Measurements from ENCODE around the gene TAOK3. TPM values are rescaled to one million over a fixed set of nuclear protein-coding genes. Genes with fewer than 3 reads are reported as not detected.

The TAOK3 gene
- total RNA-seq, 2 donors from 2014 or later: 33.4 to 40.6 TPM

DNA sequence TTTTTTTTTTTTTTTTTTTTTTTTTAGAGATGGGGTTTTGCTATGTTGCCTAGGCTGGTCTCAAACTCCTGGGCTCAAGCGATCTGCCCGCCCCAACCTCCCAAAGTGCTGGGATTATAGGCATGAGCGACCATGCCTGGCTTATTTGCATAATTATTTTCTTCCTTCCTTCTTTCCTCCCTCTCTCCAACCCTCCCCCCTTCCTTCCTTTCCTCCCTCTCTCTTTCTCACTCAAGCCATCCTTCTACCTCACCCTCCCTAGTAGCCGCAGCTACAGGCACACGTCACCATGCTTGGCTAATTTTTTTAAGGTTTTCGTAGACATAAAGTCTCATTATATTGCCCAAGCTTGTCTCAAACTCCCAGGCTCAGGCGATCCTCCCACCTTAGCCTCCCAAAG lies 152.9 kb downstream of the TAOK3 start:
- Histone ChIP-seq H3K9me3 (ENCODE audit: control insufficient read depth, low read length) (no peaks in the 10 kb centered on the region), H3K27ac (ENCODE audit: low read depth, low read length) (no peak overlapping the region), H3K36me3 (ENCODE audit: control insufficient read depth, insufficient read depth, low read length) (no peaks in the 10 kb centered on the region), H3K9ac (ENCODE audit: extremely low read depth, low read length, poor library complexity, severe bottlenecking) (no peak overlapping the region), H3K27me3 (ENCODE audit: control insufficient read depth, insufficient read depth, low read length, poor library complexity, severe bottlenecking) (no peaks in the 10 kb centered on the region), H3K4me3 (ENCODE audit: low read length) (no peak overlapping the region), H3K4me1 (ENCODE audit: control insufficient read depth, insufficient read depth, low read length) (no peaks in the 10 kb centered on the region)
- no peak for DNase-seq
- TF ChIP-seq, protein P1, sequence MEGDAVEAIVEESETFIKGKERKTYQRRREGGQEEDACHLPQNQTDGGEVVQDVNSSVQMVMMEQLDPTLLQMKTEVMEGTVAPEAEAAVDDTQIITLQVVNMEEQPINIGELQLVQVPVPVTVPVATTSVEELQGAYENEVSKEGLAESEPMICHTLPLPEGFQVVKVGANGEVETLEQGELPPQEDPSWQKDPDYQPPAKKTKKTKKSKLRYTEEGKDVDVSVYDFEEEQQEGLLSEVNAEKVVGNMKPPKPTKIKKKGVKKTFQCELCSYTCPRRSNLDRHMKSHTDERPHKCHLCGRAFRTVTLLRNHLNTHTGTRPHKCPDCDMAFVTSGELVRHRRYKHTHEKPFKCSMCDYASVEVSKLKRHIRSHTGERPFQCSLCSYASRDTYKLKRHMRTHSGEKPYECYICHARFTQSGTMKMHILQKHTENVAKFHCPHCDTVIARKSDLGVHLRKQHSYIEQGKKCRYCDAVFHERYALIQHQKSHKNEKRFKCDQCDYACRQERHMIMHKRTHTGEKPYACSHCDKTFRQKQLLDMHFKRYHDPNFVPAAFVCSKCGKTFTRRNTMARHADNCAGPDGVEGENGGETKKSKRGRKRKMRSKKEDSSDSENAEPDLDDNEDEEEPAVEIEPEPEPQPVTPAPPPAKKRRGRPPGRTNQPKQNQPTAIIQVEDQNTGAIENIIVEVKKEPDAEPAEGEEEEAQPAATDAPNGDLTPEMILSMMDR (conservative IDR thresholded peaks at IDR 0.05): no peak
- Mint-ChIP-seq H3K4me3 (no peak overlapping the region), H3K9me3 (no peaks in the 10 kb centered on the region), H3K36me3 (ENCODE audit: low read depth) (peaks cover 16% of the 10 kb centered on the region), H3K4me1 (no peaks in the 10 kb centered on the region), H3K27me3 (ENCODE audit: insufficient read depth) (no peaks in the 10 kb centered on the region), H3K27ac (no peak overlapping the region)
- WGBS, 2 experiments (ENCODE audit: insufficient coverage in 1 of 2, insufficient read length in 1 of 2): 83 to 88% methylated on average over 5 to 7 of the region's 7 CpGs

DNA sequence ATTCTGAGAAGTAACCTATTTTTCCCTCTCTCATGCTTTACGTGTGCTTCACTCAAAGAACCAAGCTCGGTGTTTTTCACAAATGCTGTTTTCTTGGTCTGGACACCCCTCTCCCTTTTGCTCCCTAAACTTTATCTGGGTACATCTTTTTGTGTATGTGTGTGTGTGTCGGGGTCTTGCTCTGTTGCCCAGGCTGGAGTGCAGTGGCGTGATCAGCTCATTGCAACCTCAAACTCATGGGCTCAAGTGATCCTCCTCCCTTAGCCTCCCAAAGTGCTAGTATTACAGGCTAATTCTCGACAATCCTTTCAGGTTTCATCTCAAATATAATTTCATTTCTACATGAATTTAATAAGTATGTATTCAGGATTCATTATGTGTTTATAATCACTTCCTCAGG lies 153.6 kb downstream of the TAOK3 start:
- no peak overlapping the region for H3K27ac Mint-ChIP-seq
- TF ChIP-seq, protein P1 (conservative IDR thresholded peaks at IDR 0.05): no peak
- no peaks in the 10 kb centered on the region for H3K9me3 Mint-ChIP-seq
- H3K9me3 ChIP-seq (ENCODE audit: control insufficient read depth, low read length): no peaks in the 10 kb centered on the region
- no peaks in the 10 kb centered on the region for H3K27me3 ChIP-seq (ENCODE audit: control insufficient read depth, insufficient read depth, low read length, poor library complexity, severe bottlenecking)
- 80 to 95% methylated on average over 1 to 4 of the region's 5 CpGs for WGBS, 2 experiments (ENCODE audit: insufficient coverage in 1 of 2, insufficient read length in 1 of 2)
- H3K9ac ChIP-seq (ENCODE audit: extremely low read depth, low read length, poor library complexity, severe bottlenecking): no peak overlapping the region
- no peak overlapping the region for H3K27ac ChIP-seq (ENCODE audit: low read depth, low read length)
- no peak overlapping the region for H3K4me3 Mint-ChIP-seq
- peaks cover 16% of the 10 kb centered on the region for H3K36me3 Mint-ChIP-seq (ENCODE audit: low read depth)
- no peak for DNase-seq
- no peaks in the 10 kb centered on the region for H3K4me1 ChIP-seq (ENCODE audit: control insufficient read depth, insufficient read depth, low read length)
- no peak overlapping the region for H3K4me3 ChIP-seq (ENCODE audit: low read length)
- H3K4me1 Mint-ChIP-seq: no peaks in the 10 kb centered on the region
- no peaks in the 10 kb centered on the region for H3K36me3 ChIP-seq (ENCODE audit: control insufficient read depth, insufficient read depth, low read length)
- no peaks in the 10 kb centered on the region for H3K27me3 Mint-ChIP-seq (ENCODE audit: insufficient read depth)

DNA sequence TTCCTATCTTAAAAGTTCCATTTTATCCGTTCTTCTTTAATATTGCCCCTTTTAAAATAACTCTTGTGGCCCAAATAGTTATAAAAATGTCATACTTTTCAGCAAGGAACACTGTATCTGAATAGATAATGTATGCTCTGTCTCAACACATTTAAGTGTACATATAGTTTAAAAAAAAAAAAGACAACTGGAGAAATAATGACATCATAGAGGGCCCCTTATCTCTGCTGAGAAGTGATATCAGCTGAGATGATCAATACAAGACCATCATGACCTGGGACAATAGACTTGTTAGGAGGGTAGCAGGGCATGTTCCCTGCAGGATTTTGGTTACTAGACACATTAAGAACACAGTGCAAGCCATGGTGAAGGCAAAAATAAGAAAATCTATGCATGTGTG lies 159.3 kb downstream of the TAOK3 start:
- TF ChIP-seq, protein P1 (conservative IDR thresholded peaks at IDR 0.05): no peak
- no peak for DNase-seq
- Mint-ChIP-seq H3K4me3 (no peak overlapping the region), H3K4me1 (no peaks in the 10 kb centered on the region), H3K27me3 (ENCODE audit: insufficient read depth) (no peaks in the 10 kb centered on the region), H3K9me3 (no peaks in the 10 kb centered on the region), H3K27ac (no peak overlapping the region), H3K36me3 (ENCODE audit: low read depth) (peaks cover 19% of the 10 kb centered on the region)
- 92% methylated on average over 1 of the region's 1 CpG; no CpG with 5 or more reads in 1 of the 2 experiments for WGBS, 2 experiments (ENCODE audit: insufficient coverage in 1 of 2, insufficient read length in 1 of 2)
- H3K4me1 ChIP-seq (ENCODE audit: control insufficient read depth, insufficient read depth, low read length): no peaks in the 10 kb centered on the region
- no peak overlapping the region for H3K27ac ChIP-seq (ENCODE audit: low read depth, low read length)
- H3K4me3 ChIP-seq (ENCODE audit: low read length): no peak overlapping the region
- H3K36me3 ChIP-seq (ENCODE audit: control insufficient read depth, insufficient read depth, low read length): no peaks in the 10 kb centered on the region
- H3K27me3 ChIP-seq (ENCODE audit: control insufficient read depth, insufficient read depth, low read length, poor library complexity, severe bottlenecking): no peaks in the 10 kb centered on the region
- no peaks in the 10 kb centered on the region for H3K9me3 ChIP-seq (ENCODE audit: control insufficient read depth, low read length)
- no peak overlapping the region for H3K9ac ChIP-seq (ENCODE audit: extremely low read depth, low read length, poor library complexity, severe bottlenecking)

Data from endodermal cell (in vitro differentiated cells).